ENCODE measurements around the gene IQSEC1.

- TF ChIP-seq TOE1 (IDR thresholded peaks at IDR 0.05; ENCODE audit: borderline replicate concordance) (no peak), TOE1 (CRISPR knock-in tag; IDR thresholded peaks at IDR 0.05; ENCODE audit: borderline replicate concordance, low read depth) (no peak), CTCF (IDR thresholded peaks at IDR 0.05 in 2 of 3, conservative IDR thresholded peaks at IDR 0.05 in 1 of 3; ENCODE audit: insufficient read depth in 2 of 3, low read depth in 1 of 3, low read length in 3 of 3) (no peak), ZFX (CRISPR knock-in tag; IDR thresholded peaks at IDR 0.05) (no peak), RFX5 (IDR thresholded peaks at IDR 0.05; ENCODE audit: low read depth, low read length) (no peak), RBFOX2 (IDR thresholded peaks at IDR 0.05; ENCODE audit: low read depth, low read length) (no peak), POLR2A (conservative IDR thresholded peaks at IDR 0.05) (no peak), FIP1L1 (IDR thresholded peaks at IDR 0.05; ENCODE audit: low read depth, low read length, poor library complexity, severe bottlenecking) (no peak), JUND (IDR thresholded peaks at IDR 0.05; ENCODE audit: borderline replicate concordance, low read depth, low read length) (peak; percentile 54; the same call in 1 of the 2 replicates), JUND (tag; IDR thresholded peaks at IDR 0.05; ENCODE audit: borderline replicate concordance, low read depth, low read length) (no peak), ZNF282 (CRISPR knock-in tag; IDR thresholded peaks at IDR 0.05) (no peak), ZNF561 (CRISPR knock-in tag; conservative IDR thresholded peaks at IDR 0.05) (no peak), POLR2AphosphoS5 (IDR thresholded peaks at IDR 0.05; ENCODE audit: control insufficient read depth, insufficient read depth, low read depth, low read length) (no peak)
These were observed 48.1 kb downstream of the IQSEC1 start for GRCh38 chr3:13025090-13025489.
